Osteoblast (primary cell): ENCODE results near the gene USP48. TPM values are rescaled to one million over a fixed set of nuclear protein-coding genes. Genes with fewer than 3 reads are reported as not detected.

Source experiments
- DNase-seq: peaks from one replicate; pipeline ENCODE4 v3.0.0; 2011; ENCODE audit warnings: low spot score, mixed read lengths; ENCODE audit not compliant: insufficient read length; ENCODE audit errors: missing footprints
- H2AFZ ChIP-seq: 2 replicates; pipeline ENCODE4 v1.6.0; 2011; ENCODE audit warnings: mild to moderate bottlenecking, low read length
- H3K27ac ChIP-seq: 2 replicates; pipeline ENCODE4 v1.5.1; 2011; ENCODE audit warnings: mild to moderate bottlenecking, low read depth, low read length, moderate library complexity
- H3K27me3 ChIP-seq: 2 replicates; pipeline ENCODE4 v1.6.0; 2012; ENCODE audit warnings: mild to moderate bottlenecking, control low read depth, inconsistent platforms, low read length, moderate library complexity; ENCODE audit not compliant: insufficient read depth
- H3K36me3 ChIP-seq: 2 replicates; pipeline ENCODE4 v1.5.1; 2011; ENCODE audit warnings: mild to moderate bottlenecking, low read length, control low read depth, moderate library complexity; ENCODE audit not compliant: insufficient read depth
- H3K4me1 ChIP-seq: 2 replicates; pipeline ENCODE4 v1.5.1; 2011; ENCODE audit warnings: mild to moderate bottlenecking, low read length, control low read depth, moderate library complexity; ENCODE audit not compliant: insufficient read depth
- H3K4me2 ChIP-seq: 2 replicates; pipeline ENCODE4 v1.6.0; 2011; ENCODE audit warnings: mild to moderate bottlenecking, low read length; ENCODE audit not compliant: insufficient read depth
- H3K4me3 ChIP-seq: fragments of 200-600 bp; sonication (generic); 3 replicates; pipeline ENCODE4 v1.5.1; 2012; ENCODE audit warnings: mild to moderate bottlenecking, low read length, inconsistent platforms; ENCODE audit not compliant: insufficient read depth
- H3K79me2 ChIP-seq: 2 replicates; pipeline ENCODE4 v1.6.0; 2012; ENCODE audit warnings: mild to moderate bottlenecking, low read length, control low read depth, inconsistent platforms; ENCODE audit not compliant: insufficient read depth
- H3K9me3 ChIP-seq: 2 replicates; pipeline ENCODE4 v1.5.1; 2011; ENCODE audit warnings: low read depth, low read length, control low read depth
- H4K20me1 ChIP-seq: 2 replicates; pipeline ENCODE4 v1.6.0; 2012; ENCODE audit warnings: mild to moderate bottlenecking, low read length, control low read depth; ENCODE audit not compliant: insufficient read depth
- total RNA-seq: library from RNA; depleted of rRNA; stranded (reverse); fragments of >200 nt; gene quantifications from 2 replicates; pipeline ENCODE4 v1.2.3, GENCODE V29; 2012
- TF ChIP-seq, protein P1 (sequence below): IDR thresholded peaks from 2 replicates; pipeline ENCODE4 v1.5.1; 2011; ENCODE audit warnings: mild to moderate bottlenecking, low read depth, low read length, moderate library complexity; ENCODE audit errors: extremely low read depth

USP48 gene
- total RNA-seq, 1 donor: 52.5 TPM

DNA sequence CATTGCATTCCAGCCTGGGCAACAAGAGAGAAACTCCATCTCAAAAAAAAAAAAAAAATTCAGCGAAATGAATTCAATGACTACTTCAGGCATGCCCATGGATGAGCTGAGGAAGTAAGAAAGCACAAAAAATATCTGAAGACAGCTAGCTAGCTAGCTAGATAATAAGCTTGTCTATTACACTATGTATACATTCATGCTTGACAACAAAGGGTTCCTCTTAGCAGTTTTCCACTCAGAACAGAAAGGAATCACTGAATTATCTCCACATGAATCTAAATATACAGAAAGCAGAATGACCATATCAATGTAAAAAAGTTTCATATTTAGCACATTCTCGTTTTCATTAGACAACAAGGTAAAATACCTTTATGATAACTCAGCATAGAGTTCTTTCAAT is 32.1 kb downstream of the USP48 start:
- Histone ChIP-seq H3K79me2 (peaks cover 8% of the 10 kb centered on the region), H3K27me3 (no peaks in the 10 kb centered on the region), H3K4me3 (no peak overlapping the region), H2AFZ (no peak overlapping the region), H3K4me1 (no peaks in the 10 kb centered on the region), H3K36me3 (peaks cover 62% of the 10 kb centered on the region), H3K27ac (no peak overlapping the region), H4K20me1 (peaks cover 2% of the 10 kb centered on the region), H3K4me2 (no peak overlapping the region), H3K9me3 (no peaks in the 10 kb centered on the region)
- no peak for DNase-seq
- TF ChIP-seq, protein P1, sequence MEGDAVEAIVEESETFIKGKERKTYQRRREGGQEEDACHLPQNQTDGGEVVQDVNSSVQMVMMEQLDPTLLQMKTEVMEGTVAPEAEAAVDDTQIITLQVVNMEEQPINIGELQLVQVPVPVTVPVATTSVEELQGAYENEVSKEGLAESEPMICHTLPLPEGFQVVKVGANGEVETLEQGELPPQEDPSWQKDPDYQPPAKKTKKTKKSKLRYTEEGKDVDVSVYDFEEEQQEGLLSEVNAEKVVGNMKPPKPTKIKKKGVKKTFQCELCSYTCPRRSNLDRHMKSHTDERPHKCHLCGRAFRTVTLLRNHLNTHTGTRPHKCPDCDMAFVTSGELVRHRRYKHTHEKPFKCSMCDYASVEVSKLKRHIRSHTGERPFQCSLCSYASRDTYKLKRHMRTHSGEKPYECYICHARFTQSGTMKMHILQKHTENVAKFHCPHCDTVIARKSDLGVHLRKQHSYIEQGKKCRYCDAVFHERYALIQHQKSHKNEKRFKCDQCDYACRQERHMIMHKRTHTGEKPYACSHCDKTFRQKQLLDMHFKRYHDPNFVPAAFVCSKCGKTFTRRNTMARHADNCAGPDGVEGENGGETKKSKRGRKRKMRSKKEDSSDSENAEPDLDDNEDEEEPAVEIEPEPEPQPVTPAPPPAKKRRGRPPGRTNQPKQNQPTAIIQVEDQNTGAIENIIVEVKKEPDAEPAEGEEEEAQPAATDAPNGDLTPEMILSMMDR: no peak

DNA sequence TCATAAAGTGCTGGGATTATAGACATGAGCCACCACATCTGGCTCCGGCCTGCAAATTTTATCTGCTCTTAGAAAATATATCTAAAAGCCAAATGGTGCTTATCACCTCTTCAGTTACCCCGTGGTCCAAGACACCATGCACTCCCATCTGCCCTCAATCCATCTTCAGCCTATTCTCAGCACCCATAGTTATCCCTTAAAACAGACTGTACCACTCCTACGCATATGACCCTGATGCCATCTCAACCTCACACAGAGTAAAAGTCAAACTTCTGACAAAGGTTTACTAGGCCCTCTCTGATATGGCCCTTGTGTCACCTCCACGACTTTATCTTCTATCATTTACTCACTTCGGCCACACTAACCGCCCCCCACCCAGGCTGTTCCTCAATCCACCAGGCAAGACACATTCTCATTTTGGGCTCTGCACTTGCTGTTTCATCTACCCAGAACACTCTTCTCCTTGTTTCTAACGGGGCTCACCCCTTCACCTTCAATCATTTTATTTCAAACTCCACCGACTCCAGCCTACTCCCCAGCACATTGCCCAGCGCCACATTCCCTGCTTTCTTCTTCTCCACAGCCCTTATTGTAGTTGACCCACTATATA is 33.0 kb downstream of the USP48 start:
- H3K79me2 ChIP-seq: peaks cover 8% of the 10 kb centered on the region

DNA sequence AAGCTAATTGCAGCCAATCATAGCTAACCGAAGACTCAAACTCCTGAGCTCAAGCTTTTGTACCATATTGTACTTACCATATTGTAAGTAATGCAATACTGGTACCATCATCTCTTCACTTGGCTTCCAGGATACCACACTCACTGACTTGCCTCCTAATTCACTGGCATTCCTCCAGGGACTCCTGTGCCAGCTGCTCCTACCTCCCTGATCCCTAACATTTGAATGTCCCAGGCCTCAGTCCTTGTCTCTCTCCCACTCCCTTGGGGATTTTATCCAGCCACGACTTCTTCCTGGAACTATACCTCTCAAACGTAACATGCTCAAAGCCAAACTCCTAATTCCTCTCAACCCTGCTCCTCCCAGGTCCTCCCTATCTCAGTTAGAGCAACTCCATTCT is 33.8 kb downstream of the USP48 start:
- TF ChIP-seq, protein P1: no peak
- Histone ChIP-seq H4K20me1 (peaks cover 2% of the 10 kb centered on the region), H3K4me2 (no peak overlapping the region), H3K27me3 (no peaks in the 10 kb centered on the region), H3K4me3 (no peak overlapping the region), H2AFZ (no peak overlapping the region), H3K9me3 (no peaks in the 10 kb centered on the region), H3K36me3 (peaks cover 56% of the 10 kb centered on the region), H3K4me1 (no peaks in the 10 kb centered on the region), H3K79me2 (peaks cover 8% of the 10 kb centered on the region), H3K27ac (no peak overlapping the region)
- DNase-seq: no peak

More for the DNA sequence above, 33.0 kb downstream of the USP48 start:
- Histone ChIP-seq H3K27ac (no peak overlapping the region), H3K9me3 (no peaks in the 10 kb centered on the region), H3K4me1 (no peaks in the 10 kb centered on the region), H2AFZ (no peak overlapping the region), H3K36me3 (peaks cover 62% of the 10 kb centered on the region), H3K27me3 (no peaks in the 10 kb centered on the region), H3K4me2 (no peak overlapping the region), H3K4me3 (no peak overlapping the region), H4K20me1 (peaks cover 2% of the 10 kb centered on the region)
- TF ChIP-seq, protein P1: no peak
- DNase-seq: no peak

DNA sequence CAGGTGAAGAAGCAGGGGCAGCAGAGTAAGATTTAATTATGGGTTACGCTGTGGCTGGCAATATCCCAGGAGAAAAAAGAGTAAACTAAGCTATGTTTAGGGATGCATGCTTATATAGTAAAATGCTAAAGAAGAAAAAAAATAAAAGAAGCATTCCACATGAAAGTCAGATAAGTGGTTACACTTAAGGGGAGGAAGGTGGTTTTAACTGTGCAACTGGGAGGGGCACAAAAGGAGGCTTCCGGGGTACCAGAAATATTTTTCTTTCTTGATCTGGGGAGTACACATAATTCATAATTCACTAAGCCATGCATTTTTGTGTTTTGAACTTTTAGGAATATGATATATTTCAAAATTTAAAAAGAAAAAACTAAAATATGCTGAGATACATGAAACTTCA is 39.5 kb downstream of the USP48 start:
- TF ChIP-seq, protein P1: no peak
- Histone ChIP-seq H3K27me3 (no peaks in the 10 kb centered on the region), H3K4me3 (no peak overlapping the region), H3K79me2 (no peaks in the 10 kb centered on the region), H3K36me3 (peaks cover 42% of the 10 kb centered on the region), H3K4me1 (no peaks in the 10 kb centered on the region), H3K9me3 (no peaks in the 10 kb centered on the region), H4K20me1 (peaks cover 6% of the 10 kb centered on the region), H2AFZ (no peak overlapping the region), H3K27ac (no peak overlapping the region), H3K4me2 (no peak overlapping the region)
- DNase-seq: no peak
